Mesendoderm (in vitro differentiated cells): Measurements from ENCODE around the gene NUDCD3.
"Not testable (repeated sequence)": the region's sequence is repeated elsewhere in the genome, so short reads cannot be mapped to it uniquely, and the experiment has no call there.

Experiments
- DNase-seq: peaks from one replicate; pipeline ENCODE4 v3.0.0; 2013
- H2AK5ac ChIP-seq: 2 replicates; pipeline ENCODE4 v1.6.1; 2013; ENCODE audit warnings: low read length, inconsistent platforms
- H2BK120ac ChIP-seq: 2 replicates; pipeline ENCODE4 v1.6.1; 2013; ENCODE audit warnings: low read depth, mild to moderate bottlenecking, low read length, moderate library complexity, mixed read lengths
- H2BK15ac ChIP-seq: replicated peaks from 2 replicates; pipeline ENCODE4 v1.6.1; 2013; ENCODE audit warnings: low read depth, mild to moderate bottlenecking, moderate library complexity
- H2BK5ac ChIP-seq: 2 replicates; pipeline ENCODE4 v1.6.1; 2013; ENCODE audit warnings: low read length, inconsistent platforms
- H3K18ac ChIP-seq: 2 replicates; pipeline ENCODE4 v1.6.1; 2013; ENCODE audit warnings: mild to moderate bottlenecking, low read length, mixed read lengths
- H3K23ac ChIP-seq: one replicate; pipeline ENCODE4 v1.6.1; 2013; ENCODE audit warnings: low read length
- H3K27ac ChIP-seq: 2 replicates; pipeline ENCODE4 v1.5.1; 2013; ENCODE audit warnings: low read depth, mild to moderate bottlenecking, inconsistent platforms, low read length, moderate library complexity
- H3K27me3 ChIP-seq: 2 replicates; pipeline ENCODE4 v1.6.1; 2013; ENCODE audit warnings: low read length, control low read depth, mild to moderate bottlenecking, inconsistent platforms; ENCODE audit not compliant: insufficient read depth, poor library complexity
- H3K36me3 ChIP-seq: 2 replicates; pipeline ENCODE4 v1.6.1; 2013; ENCODE audit warnings: low read length, inconsistent platforms; ENCODE audit not compliant: control insufficient read depth, insufficient read depth
- H3K4ac ChIP-seq: one replicate; pipeline ENCODE4 v1.6.1; 2013; ENCODE audit warnings: low read depth, mild to moderate bottlenecking, low read length, moderate library complexity
- H3K4me1 ChIP-seq: 2 replicates; pipeline ENCODE4 v1.6.1; 2013; ENCODE audit warnings: low read depth, low read length, inconsistent platforms; ENCODE audit not compliant: control insufficient read depth
- H3K4me2 ChIP-seq: 2 replicates; pipeline ENCODE4 v1.6.1; 2013; ENCODE audit warnings: low read length
- H3K4me3 ChIP-seq: 2 replicates; pipeline ENCODE4 v1.5.1; 2013; ENCODE audit warnings: mild to moderate bottlenecking, low read length
- H3K56ac ChIP-seq: one replicate; pipeline ENCODE4 v1.6.1; 2013; ENCODE audit warnings: low read length
- H3K79me1 ChIP-seq: 2 replicates; pipeline ENCODE4 v1.6.1; 2013; ENCODE audit warnings: low read length, inconsistent platforms
- H3K79me2 ChIP-seq: 2 replicates; pipeline ENCODE4 v1.6.1; 2013; ENCODE audit warnings: mild to moderate bottlenecking, low read length; ENCODE audit not compliant: control insufficient read depth, insufficient read depth
- H3K9ac ChIP-seq: 2 replicates; pipeline ENCODE4 v1.6.1; 2013; ENCODE audit warnings: low read length, inconsistent platforms
- H4K5ac ChIP-seq: one replicate; pipeline ENCODE4 v1.6.1; 2013; ENCODE audit warnings: low read length
- H4K8ac ChIP-seq: one replicate; pipeline ENCODE4 v1.6.1; 2013; ENCODE audit warnings: low read depth, mild to moderate bottlenecking, control low read depth, low read length, moderate library complexity
- WGBS: extraction: QIAGEN DNeasy Blood & Tissue Kit; methylation state at CpG from one replicate; pipeline ENCODE4 v1.1.7; 2013; ENCODE audit warnings: low lambda C conversion rate, missing lambda C conversion rate; ENCODE audit not compliant: insufficient coverage; ENCODE audit errors: extremely low coverage; 5-methylcytosine and 5-hydroxymethylcytosine counted together

Gene NUDCD3

DNA sequence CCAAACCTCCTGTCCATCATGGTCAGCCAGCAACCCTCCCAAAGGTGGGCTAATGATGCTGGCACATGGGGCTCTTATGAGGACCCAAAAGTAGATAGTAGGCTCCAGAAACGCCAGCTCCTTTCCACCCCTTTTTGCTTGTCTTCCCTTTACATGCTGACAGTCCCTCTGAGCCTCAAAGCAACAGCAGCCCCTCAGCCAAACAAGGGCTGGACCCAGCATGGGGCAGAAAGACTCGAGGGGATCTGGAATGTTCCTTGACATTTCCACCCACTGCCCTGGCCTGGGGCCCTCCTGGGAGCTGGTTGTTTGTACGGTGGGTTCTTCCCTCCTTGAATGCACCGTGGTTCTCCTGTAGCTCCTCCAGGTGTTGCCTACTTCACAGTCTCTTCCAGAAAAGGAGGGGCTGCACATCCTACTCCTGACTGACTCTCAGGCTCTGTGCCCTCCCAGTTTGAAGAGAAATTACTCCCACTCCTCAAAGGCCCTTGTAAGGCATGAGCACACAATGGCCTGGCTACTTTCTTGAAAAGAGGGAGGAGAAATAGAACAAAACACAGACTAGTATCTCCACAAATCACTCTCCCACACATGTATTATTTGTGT lies 21.5 kb upstream of the NUDCD3 start:
- no peak overlapping the region for H3K4ac ChIP-seq
- no peak overlapping the region for H2BK15ac ChIP-seq
- H3K23ac ChIP-seq, result no peak overlapping the region
- no peaks in the 10 kb centered on the region for H3K79me1 ChIP-seq
- no peaks in the 10 kb centered on the region for H3K4me1 ChIP-seq
- no peaks in the 10 kb centered on the region for H3K36me3 ChIP-seq
- H3K27me3 ChIP-seq, result no peaks in the 10 kb centered on the region
- no peak overlapping the region for H3K4me2 ChIP-seq
- no CpG with 5 or more reads among the region's 4 CpGs for WGBS
- H3K27ac ChIP-seq, result no peak overlapping the region
- no peak overlapping the region for H2AK5ac ChIP-seq
- H3K56ac ChIP-seq, result no peak overlapping the region
- no peak overlapping the region for H3K9ac ChIP-seq
- H4K8ac ChIP-seq, result no peak overlapping the region
- H2BK5ac ChIP-seq, result no peak overlapping the region
- H4K5ac ChIP-seq, result no peak overlapping the region
- H3K79me2 ChIP-seq, result no peaks in the 10 kb centered on the region
- no peak overlapping the region for H3K4me3 ChIP-seq
- no peak for DNase-seq
- H3K18ac ChIP-seq, result no peak overlapping the region
- no peak overlapping the region for H2BK120ac ChIP-seq

- no peak overlapping the region for H3K56ac ChIP-seq
- no peak overlapping the region for H3K27ac ChIP-seq
- H2BK5ac ChIP-seq, result no peak overlapping the region
- H3K4me2 ChIP-seq, result no peak overlapping the region
- no peaks in the 10 kb centered on the region for H3K79me1 ChIP-seq
- H3K4ac ChIP-seq, result no peak overlapping the region
- no peak overlapping the region for H3K9ac ChIP-seq
- WGBS, result no CpG with 5 or more reads among the region's 1 CpG
- H4K5ac ChIP-seq, result no peak overlapping the region
- H2BK15ac ChIP-seq, result no peak overlapping the region
- H2BK120ac ChIP-seq, result no peak overlapping the region
- H3K23ac ChIP-seq, result no peak overlapping the region
- H3K4me3 ChIP-seq, result no peak overlapping the region
- no peaks in the 10 kb centered on the region for H3K27me3 ChIP-seq
- no peak for DNase-seq
- no peaks in the 10 kb centered on the region for H3K79me2 ChIP-seq
- no peak overlapping the region for H3K18ac ChIP-seq
- no peak overlapping the region for H2AK5ac ChIP-seq
- no peaks in the 10 kb centered on the region for H3K4me1 ChIP-seq
- H4K8ac ChIP-seq, result no peak overlapping the region
- H3K36me3 ChIP-seq, result no peaks in the 10 kb centered on the region
Measured at GRCh38 chr7:44511236-44511635, 20.8 kb upstream of the NUDCD3 start.

DNA sequence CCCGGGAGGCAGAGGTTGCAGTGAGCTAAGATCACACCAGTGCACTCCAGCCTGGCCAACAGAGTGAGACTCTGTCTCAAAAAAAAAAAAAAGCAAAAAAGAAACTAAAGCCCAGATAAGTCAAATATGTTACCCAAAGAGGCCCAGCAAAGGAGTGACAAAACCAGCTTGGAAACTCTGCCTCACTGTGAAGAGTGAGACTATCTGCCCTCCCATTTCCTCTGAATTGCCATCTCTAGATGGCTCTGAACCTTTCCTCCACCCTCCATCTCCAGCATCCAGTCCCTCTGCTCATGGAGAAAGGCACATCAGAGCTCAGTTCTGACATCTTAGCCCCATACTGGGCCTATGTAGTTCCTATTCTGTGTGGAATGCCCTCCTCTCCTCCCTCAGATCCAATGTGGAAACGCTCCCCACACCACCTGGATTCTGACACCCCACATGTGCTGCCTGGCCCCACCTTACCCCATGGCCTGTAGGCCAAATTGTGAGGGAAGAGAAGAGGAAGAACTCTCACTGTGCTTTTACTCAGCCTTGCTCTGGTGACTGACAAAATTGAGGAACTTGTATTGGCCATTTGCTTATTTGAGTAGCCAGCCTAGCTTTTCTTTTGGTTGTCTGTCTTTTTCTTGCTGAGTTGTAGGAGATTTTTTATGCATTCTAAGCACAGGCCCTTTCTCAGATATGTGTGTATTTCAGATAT lies 18.0 kb upstream of the NUDCD3 start:
- Histone ChIP-seq H3K23ac (no peak overlapping the region), H3K36me3 (no peaks in the 10 kb centered on the region), H3K4ac (no peak overlapping the region), H2BK5ac (no peak overlapping the region), H3K27me3 (no peaks in the 10 kb centered on the region), H2BK120ac (no peak overlapping the region), H3K4me1 (no peaks in the 10 kb centered on the region), H4K8ac (no peak overlapping the region), H4K5ac (no peak overlapping the region), H3K79me1 (no peaks in the 10 kb centered on the region), H3K18ac (no peak overlapping the region), H3K27ac (no peak overlapping the region), H3K56ac (no peak overlapping the region), H3K9ac (no peak overlapping the region), H3K79me2 (no peaks in the 10 kb centered on the region), H3K4me2 (no peak overlapping the region), H2AK5ac (no peak overlapping the region), H2BK15ac (no peak overlapping the region), H3K4me3 (no peak overlapping the region)
- no peak for DNase-seq
- no CpG with 5 or more reads among the region's 2 CpGs for WGBS

- not testable (repeated sequence) for H3K23ac ChIP-seq, H3K4ac ChIP-seq, H3K27ac ChIP-seq, H3K9ac ChIP-seq, H2BK120ac ChIP-seq, H4K5ac ChIP-seq, H3K4me3 ChIP-seq, H3K4me1 ChIP-seq, H4K8ac ChIP-seq, DNase-seq, H2BK5ac ChIP-seq, H3K56ac ChIP-seq, H3K36me3 ChIP-seq, H3K27me3 ChIP-seq, H3K79me2 ChIP-seq, H2AK5ac ChIP-seq, H3K4me2 ChIP-seq, H2BK15ac ChIP-seq, H3K79me1 ChIP-seq, H3K18ac ChIP-seq
- WGBS, result no CpG with 5 or more reads among the region's 3 CpGs
Measured at GRCh38 chr7:44506592-44507288, 16.3 kb upstream of the NUDCD3 start.

- Histone ChIP-seq H2BK5ac (no peak overlapping the region), H3K36me3 (no peaks in the 10 kb centered on the region), H3K4ac (no peak overlapping the region), H2AK5ac (no peak overlapping the region), H3K9ac (no peak overlapping the region), H3K27me3 (no peaks in the 10 kb centered on the region), H3K79me2 (no peaks in the 10 kb centered on the region), H2BK15ac (no peak overlapping the region), H4K5ac (no peak overlapping the region), H2BK120ac (no peak overlapping the region), H3K4me3 (no peak overlapping the region), H4K8ac (no peak overlapping the region), H3K23ac (no peak overlapping the region), H3K4me1 (no peaks in the 10 kb centered on the region), H3K4me2 (no peak overlapping the region), H3K18ac (no peak overlapping the region), H3K27ac (no peak overlapping the region), H3K79me1 (no peaks in the 10 kb centered on the region), H3K56ac (no peak overlapping the region)
- no CpG with 5 or more reads among the region's 3 CpGs for WGBS
- no peak for DNase-seq
Measured at GRCh38 chr7:44505595-44505994, 15.1 kb upstream of the NUDCD3 start.
